ENCODE results near the gene C3orf49.

GRCh38 chr3:63867225-63867624 lies 48.1 kb downstream of the C3orf49 start:
- TF ChIP-seq FOXK1 (CRISPR knock-in tag; IDR thresholded peaks at IDR 0.05; ENCODE audit: borderline replicate concordance) (no peak), GTF2F1 (IDR thresholded peaks at IDR 0.05; ENCODE audit: low read depth, low read length) (no peak), CEBPG (CRISPR knock-in tag; IDR thresholded peaks at IDR 0.05) (no peak), CEBPG (tag; conservative IDR thresholded peaks at IDR 0.05 in 1 of 2, IDR thresholded peaks at IDR 0.05 in 1 of 2) (no peak), IRF2 (CRISPR knock-in tag; IDR thresholded peaks at IDR 0.05) (no peak), CTCF (IDR thresholded peaks at IDR 0.05 in 2 of 3, conservative IDR thresholded peaks at IDR 0.05 in 1 of 3; ENCODE audit: insufficient read depth in 2 of 3, low read depth in 1 of 3, low read length in 3 of 3) (no peak)
- TF ChIP-seq, protein P1, sequence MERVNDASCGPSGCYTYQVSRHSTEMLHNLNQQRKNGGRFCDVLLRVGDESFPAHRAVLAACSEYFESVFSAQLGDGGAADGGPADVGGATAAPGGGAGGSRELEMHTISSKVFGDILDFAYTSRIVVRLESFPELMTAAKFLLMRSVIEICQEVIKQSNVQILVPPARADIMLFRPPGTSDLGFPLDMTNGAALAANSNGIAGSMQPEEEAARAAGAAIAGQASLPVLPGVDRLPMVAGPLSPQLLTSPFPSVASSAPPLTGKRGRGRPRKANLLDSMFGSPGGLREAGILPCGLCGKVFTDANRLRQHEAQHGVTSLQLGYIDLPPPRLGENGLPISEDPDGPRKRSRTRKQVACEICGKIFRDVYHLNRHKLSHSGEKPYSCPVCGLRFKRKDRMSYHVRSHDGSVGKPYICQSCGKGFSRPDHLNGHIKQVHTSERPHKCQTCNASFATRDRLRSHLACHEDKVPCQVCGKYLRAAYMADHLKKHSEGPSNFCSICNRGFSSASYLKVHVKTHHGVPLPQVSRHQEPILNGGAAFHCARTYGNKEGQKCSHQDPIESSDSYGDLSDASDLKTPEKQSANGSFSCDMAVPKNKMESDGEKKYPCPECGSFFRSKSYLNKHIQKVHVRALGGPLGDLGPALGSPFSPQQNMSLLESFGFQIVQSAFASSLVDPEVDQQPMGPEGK (CRISPR knock-in tag; IDR thresholded peaks at IDR 0.05; ENCODE audit: borderline replicate concordance), result no peak

Measured in K562 (cell line).